Measurements from ENCODE around the gene EXOSC2. TPM values are rescaled to one million over a fixed set of nuclear protein-coding genes. Genes with fewer than 3 reads are reported as not detected.

EXOSC2 gene
- total and polyA plus RNA-seq, 2 of the 13 experiments (the other 11 are each of a cell fraction or from before 2014, with no cell fraction given), result 27.5 to 63.8 TPM

DNA sequence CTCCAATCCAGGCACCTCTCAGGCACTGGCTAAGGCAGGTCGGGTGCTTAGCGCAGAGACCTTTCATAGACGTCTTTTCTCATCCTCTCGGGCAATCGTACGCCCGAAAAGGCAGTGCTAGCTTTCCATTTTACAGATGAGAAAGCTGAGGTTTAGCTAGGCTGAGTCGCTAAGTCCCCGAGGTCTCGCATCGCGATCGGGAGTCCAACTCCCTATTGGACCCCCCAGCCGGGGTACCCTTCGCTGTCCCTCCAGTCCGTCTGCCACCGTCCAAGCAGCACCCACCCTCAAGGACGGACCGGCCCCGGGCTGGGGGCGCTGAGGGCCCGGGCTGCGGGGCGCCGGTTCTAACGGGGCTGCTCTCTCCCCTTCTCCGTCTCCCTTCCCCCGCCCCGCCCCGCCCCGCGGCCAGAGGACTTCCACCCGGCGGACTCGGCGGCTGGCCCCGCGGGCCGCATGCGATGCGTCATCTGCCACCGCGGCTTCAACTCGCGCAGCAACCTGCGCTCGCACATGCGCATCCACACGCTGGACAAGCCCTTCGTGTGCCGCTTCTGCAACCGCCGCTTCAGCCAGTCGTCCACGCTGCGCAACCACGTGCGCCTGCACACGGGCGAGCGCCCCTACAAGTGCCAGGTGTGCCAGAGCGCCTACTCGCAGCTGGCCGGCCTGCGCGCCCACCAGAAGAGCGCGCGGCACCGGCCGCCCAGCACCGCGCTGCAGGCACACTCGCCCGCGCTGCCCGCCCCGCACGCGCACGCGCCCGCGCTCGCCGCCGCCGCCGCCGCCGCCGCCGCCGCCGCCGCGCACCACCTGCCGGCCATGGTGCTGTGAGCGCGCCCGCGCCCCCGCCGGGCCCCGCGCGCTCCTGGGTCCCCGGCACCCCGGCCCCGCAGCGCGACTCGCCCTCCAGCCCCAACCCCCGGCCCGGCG lies 12.5 kb upstream of the EXOSC2 start (continued):
- TF ChIP-seq, protein P1, sequence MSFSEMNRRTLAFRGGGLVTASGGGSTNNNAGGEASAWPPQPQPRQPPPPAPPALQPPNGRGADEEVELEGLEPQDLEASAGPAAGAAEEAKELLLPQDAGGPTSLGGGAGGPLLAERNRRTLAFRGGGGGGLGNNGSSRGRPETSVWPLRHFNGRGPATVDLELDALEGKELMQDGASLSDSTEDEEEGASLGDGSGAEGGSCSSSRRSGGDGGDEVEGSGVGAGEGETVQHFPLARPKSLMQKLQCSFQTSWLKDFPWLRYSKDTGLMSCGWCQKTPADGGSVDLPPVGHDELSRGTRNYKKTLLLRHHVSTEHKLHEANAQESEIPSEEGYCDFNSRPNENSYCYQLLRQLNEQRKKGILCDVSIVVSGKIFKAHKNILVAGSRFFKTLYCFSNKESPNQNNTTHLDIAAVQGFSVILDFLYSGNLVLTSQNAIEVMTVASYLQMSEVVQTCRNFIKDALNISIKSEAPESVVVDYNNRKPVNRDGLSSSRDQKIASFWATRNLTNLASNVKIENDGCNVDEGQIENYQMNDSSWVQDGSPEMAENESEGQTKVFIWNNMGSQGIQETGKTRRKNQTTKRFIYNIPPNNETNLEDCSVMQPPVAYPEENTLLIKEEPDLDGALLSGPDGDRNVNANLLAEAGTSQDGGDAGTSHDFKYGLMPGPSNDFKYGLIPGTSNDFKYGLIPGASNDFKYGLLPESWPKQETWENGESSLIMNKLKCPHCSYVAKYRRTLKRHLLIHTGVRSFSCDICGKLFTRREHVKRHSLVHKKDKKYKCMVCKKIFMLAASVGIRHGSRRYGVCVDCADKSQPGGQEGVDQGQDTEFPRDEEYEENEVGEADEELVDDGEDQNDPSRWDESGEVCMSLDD (CRISPR knock-in tag; IDR thresholded peaks at IDR 0.05; ENCODE audit: borderline replicate concordance), result peak; percentile 40; the same call in 1 of the 2 replicates
- TF ChIP-seq ASH2L (IDR thresholded peaks at IDR 0.05; ENCODE audit: insufficient read length, low read depth, low read length), result no peak
- TF ChIP-seq SRY (CRISPR knock-in tag; IDR thresholded peaks at IDR 0.05), result peak; percentile 97
- no peak for TF ChIP-seq SKI (IDR thresholded peaks at IDR 0.05; ENCODE audit: partially characterized antibody)
- no peak for TF ChIP-seq RBM22 (optimal IDR thresholded peaks at IDR 0.05; ENCODE audit: low read length)
- TF ChIP-seq ZNF567 (CRISPR knock-in tag; IDR thresholded peaks at IDR 0.05; ENCODE audit: borderline replicate concordance), result no peak
- TF ChIP-seq, protein P2, sequence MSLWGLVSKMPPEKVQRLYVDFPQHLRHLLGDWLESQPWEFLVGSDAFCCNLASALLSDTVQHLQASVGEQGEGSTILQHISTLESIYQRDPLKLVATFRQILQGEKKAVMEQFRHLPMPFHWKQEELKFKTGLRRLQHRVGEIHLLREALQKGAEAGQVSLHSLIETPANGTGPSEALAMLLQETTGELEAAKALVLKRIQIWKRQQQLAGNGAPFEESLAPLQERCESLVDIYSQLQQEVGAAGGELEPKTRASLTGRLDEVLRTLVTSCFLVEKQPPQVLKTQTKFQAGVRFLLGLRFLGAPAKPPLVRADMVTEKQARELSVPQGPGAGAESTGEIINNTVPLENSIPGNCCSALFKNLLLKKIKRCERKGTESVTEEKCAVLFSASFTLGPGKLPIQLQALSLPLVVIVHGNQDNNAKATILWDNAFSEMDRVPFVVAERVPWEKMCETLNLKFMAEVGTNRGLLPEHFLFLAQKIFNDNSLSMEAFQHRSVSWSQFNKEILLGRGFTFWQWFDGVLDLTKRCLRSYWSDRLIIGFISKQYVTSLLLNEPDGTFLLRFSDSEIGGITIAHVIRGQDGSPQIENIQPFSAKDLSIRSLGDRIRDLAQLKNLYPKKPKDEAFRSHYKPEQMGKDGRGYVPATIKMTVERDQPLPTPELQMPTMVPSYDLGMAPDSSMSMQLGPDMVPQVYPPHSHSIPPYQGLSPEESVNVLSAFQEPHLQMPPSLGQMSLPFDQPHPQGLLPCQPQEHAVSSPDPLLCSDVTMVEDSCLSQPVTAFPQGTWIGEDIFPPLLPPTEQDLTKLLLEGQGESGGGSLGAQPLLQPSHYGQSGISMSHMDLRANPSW (CRISPR knock-in tag; IDR thresholded peaks at IDR 0.05; ENCODE audit: borderline replicate concordance), result 0 out of 2 replicates have a peak, but pooled peaks have one; percentile 8
- TF ChIP-seq ZNF24 (IDR thresholded peaks at IDR 0.05), result no peak
- TF ChIP-seq, protein P3, sequence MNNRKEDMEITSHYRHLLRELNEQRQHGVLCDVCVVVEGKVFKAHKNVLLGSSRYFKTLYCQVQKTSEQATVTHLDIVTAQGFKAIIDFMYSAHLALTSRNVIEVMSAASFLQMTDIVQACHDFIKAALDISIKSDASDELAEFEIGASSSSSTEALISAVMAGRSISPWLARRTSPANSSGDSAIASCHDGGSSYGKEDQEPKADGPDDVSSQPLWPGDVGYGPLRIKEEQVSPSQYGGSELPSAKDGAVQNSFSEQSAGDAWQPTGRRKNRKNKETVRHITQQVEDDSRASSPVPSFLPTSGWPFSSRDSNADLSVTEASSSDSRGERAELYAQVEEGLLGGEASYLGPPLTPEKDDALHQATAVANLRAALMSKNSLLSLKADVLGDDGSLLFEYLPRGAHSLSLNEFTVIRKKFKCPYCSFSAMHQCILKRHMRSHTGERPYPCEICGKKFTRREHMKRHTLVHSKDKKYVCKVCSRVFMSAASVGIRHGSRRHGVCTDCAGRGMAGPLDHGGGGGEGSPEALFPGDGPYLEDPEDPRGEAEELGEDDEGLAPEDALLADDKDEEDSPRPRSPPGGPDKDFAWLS (CRISPR knock-in tag; IDR thresholded peaks at IDR 0.05; ENCODE audit: borderline replicate concordance), result no peak
- peak; percentile 80 for TF ChIP-seq ZNF749 (CRISPR knock-in tag; IDR thresholded peaks at IDR 0.05; ENCODE audit: borderline replicate concordance)
- TF ChIP-seq MYNN (CRISPR knock-in tag; IDR thresholded peaks at IDR 0.05; ENCODE audit: low read depth), result 0 out of 2 replicates have a peak, but pooled peaks have one; percentile 63
- no peak for TF ChIP-seq SMAD1 (CRISPR knock-in tag; IDR thresholded peaks at IDR 0.05; ENCODE audit: borderline replicate concordance, low read depth)
- peak; percentile 71; the same call in 1 of the 2 replicates for TF ChIP-seq NFKBIZ (CRISPR knock-in tag; IDR thresholded peaks at IDR 0.05)
- TF ChIP-seq, protein P4, sequence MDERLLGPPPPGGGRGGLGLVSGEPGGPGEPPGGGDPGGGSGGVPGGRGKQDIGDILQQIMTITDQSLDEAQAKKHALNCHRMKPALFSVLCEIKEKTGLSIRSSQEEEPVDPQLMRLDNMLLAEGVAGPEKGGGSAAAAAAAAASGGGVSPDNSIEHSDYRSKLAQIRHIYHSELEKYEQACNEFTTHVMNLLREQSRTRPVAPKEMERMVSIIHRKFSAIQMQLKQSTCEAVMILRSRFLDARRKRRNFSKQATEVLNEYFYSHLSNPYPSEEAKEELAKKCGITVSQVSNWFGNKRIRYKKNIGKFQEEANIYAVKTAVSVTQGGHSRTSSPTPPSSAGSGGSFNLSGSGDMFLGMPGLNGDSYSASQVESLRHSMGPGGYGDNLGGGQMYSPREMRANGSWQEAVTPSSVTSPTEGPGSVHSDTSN (CRISPR knock-in tag; IDR thresholded peaks at IDR 0.05), result no peak
- TF ChIP-seq TCF7L2 (IDR thresholded peaks at IDR 0.05; ENCODE audit: low read depth, low read length), result no peak
- 0 out of 2 replicates have a peak, but pooled peaks have one; percentile 30 for TF ChIP-seq BRCA1 (CRISPR knock-in tag; IDR thresholded peaks at IDR 0.05)
- TF ChIP-seq KLF12 (CRISPR knock-in tag; IDR thresholded peaks at IDR 0.05; ENCODE audit: borderline replicate concordance), result peak; percentile 67; the same call in 1 of the 2 replicates
- TF ChIP-seq, protein P5, sequence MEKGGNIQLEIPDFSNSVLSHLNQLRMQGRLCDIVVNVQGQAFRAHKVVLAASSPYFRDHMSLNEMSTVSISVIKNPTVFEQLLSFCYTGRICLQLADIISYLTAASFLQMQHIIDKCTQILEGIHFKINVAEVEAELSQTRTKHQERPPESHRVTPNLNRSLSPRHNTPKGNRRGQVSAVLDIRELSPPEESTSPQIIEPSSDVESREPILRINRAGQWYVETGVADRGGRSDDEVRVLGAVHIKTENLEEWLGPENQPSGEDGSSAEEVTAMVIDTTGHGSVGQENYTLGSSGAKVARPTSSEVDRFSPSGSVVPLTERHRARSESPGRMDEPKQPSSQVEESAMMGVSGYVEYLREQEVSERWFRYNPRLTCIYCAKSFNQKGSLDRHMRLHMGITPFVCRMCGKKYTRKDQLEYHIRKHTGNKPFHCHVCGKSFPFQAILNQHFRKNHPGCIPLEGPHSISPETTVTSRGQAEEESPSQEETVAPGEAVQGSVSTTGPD (CRISPR knock-in tag; IDR thresholded peaks at IDR 0.05), result no peak
